H1 (cell line): Measurements from ENCODE around the gene GSTO2. TPM values are rescaled to one million over a fixed set of nuclear protein-coding genes. Genes with fewer than 3 reads are reported as not detected.
A peak's percentile ranks its signal among the peaks of the same experiment; 100 is the strongest.

Source experiments
- CTBP2 ChIP-seq: IDR thresholded peaks from 2 replicates; pipeline ENCODE4 v1.7.0; 2011; ENCODE audit warnings: borderline replicate concordance, mild to moderate bottlenecking, moderate library complexity, mixed read lengths, low read length; ENCODE audit not compliant: insufficient read depth, insufficient read length
- HDAC6 ChIP-seq: IDR thresholded peaks from one replicate; pipeline ENCODE4 v1.7.1; 2012; ENCODE audit warnings: low read depth, mild to moderate bottlenecking, inconsistent platforms, low read length, moderate library complexity
- KDM4A ChIP-seq: IDR thresholded peaks from one replicate; pipeline ENCODE4 v1.7.1; 2012; ENCODE audit warnings: low read depth, mild to moderate bottlenecking, moderate library complexity, low read length, inconsistent platforms; ENCODE audit not compliant: severe bottlenecking
- MAFK ChIP-seq: IDR thresholded peaks from 2 replicates; pipeline ENCODE4 v1.6.1; 2012; ENCODE audit warnings: low read depth, mild to moderate bottlenecking, improper control_type of control experiment, low read length
- RNF2 ChIP-seq: fragments of 200-900, 300-1000 bp; sonication (generic); IDR thresholded peaks from 2 replicates; pipeline ENCODE4 v1.7.1; 2016; ENCODE audit warnings: borderline replicate concordance, low read depth, mild to moderate bottlenecking, antibody characterized with exemption, low read length; ENCODE audit not compliant: poor library complexity, severe bottlenecking; ENCODE audit errors: missing control alignments
- SIX5 ChIP-seq: IDR thresholded peaks from 2 replicates; pipeline ENCODE4 v1.6.1; 2011; ENCODE audit warnings: mild to moderate bottlenecking, low read depth, low read length
- SP1 ChIP-seq: IDR thresholded peaks from 2 replicates; pipeline ENCODE4 v1.6.1; 2011; ENCODE audit warnings: low read depth, low read length
- SRF ChIP-seq: IDR thresholded peaks from 2 replicates; pipeline ENCODE4 v1.6.1; 2011; ENCODE audit warnings: mild to moderate bottlenecking, low read depth, low read length, moderate library complexity
- polyA plus RNA-seq, 7 experiments: library from polyadenylated mRNA; depleted of rRNA in 3 of 7; stranded (reverse) in 5 of 7; unstranded in 2 of 7; fragments of >200 nt in 5 of 7; fragments of 200-250 nt in 2 of 7; gene quantifications; 1 replicate in 5 of 7; 2 replicates in 1 of 7; 4 replicates in 1 of 7; pipeline versions ENCODE4 v1.2.1 to v1.2.3, GENCODE V29; 2011 to 2013; ENCODE audit warnings: missing spikeins in 2 of 7, mixed read lengths in 2 of 7
- total RNA-seq: library from RNA; stranded (reverse); fragmentation: NEBNext Ultra II Directional; extraction: Animal tissue kit (Norgen Biotek cat#: 25700); gene quantifications from 2 replicates; pipeline ENCODE4 v1.2.1, GENCODE V29; 2021
- TF ChIP-seq, protein P1 (sequence below): fragments of 300-600 bp; sonication (generic); IDR thresholded peaks from 2 replicates; pipeline ENCODE4 v1.7.1; 2012; ENCODE audit warnings: low read length, moderate library complexity, mild to moderate bottlenecking, inconsistent platforms; ENCODE audit not compliant: insufficient replicate concordance
- TF ChIP-seq, protein P2 (sequence below): IDR thresholded peaks from 2 replicates; pipeline ENCODE4 v1.6.1; 2012; ENCODE audit warnings: low read length, inconsistent platforms

Gene GSTO2
- total and polyA plus RNA-seq, 2 of the 8 experiments (the other 6 are each of a cell fraction or from before 2014, with no cell fraction given), result 13.1 to 41.7 TPM

DNA sequence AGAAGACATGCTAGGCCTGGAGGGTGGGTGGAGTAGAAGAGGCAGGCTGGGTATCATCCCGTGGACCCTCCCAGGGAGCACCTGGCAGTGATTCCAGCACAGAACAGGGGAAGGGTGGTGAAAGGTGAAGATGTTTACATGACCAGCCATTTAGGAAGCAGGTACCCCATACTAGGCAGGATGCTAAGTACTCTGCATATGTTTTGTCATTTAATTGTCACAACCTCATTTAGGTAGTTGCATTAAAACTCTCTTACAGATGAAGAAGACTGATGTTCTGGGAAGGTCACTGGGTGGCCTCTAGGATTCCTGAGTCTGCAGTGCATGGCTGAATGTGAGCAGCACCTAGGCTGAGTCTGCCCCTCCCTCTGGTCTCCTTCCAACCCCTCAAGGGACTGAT, 54.1 kb downstream of the GSTO2 start (continued):
- TF ChIP-seq, protein P1, sequence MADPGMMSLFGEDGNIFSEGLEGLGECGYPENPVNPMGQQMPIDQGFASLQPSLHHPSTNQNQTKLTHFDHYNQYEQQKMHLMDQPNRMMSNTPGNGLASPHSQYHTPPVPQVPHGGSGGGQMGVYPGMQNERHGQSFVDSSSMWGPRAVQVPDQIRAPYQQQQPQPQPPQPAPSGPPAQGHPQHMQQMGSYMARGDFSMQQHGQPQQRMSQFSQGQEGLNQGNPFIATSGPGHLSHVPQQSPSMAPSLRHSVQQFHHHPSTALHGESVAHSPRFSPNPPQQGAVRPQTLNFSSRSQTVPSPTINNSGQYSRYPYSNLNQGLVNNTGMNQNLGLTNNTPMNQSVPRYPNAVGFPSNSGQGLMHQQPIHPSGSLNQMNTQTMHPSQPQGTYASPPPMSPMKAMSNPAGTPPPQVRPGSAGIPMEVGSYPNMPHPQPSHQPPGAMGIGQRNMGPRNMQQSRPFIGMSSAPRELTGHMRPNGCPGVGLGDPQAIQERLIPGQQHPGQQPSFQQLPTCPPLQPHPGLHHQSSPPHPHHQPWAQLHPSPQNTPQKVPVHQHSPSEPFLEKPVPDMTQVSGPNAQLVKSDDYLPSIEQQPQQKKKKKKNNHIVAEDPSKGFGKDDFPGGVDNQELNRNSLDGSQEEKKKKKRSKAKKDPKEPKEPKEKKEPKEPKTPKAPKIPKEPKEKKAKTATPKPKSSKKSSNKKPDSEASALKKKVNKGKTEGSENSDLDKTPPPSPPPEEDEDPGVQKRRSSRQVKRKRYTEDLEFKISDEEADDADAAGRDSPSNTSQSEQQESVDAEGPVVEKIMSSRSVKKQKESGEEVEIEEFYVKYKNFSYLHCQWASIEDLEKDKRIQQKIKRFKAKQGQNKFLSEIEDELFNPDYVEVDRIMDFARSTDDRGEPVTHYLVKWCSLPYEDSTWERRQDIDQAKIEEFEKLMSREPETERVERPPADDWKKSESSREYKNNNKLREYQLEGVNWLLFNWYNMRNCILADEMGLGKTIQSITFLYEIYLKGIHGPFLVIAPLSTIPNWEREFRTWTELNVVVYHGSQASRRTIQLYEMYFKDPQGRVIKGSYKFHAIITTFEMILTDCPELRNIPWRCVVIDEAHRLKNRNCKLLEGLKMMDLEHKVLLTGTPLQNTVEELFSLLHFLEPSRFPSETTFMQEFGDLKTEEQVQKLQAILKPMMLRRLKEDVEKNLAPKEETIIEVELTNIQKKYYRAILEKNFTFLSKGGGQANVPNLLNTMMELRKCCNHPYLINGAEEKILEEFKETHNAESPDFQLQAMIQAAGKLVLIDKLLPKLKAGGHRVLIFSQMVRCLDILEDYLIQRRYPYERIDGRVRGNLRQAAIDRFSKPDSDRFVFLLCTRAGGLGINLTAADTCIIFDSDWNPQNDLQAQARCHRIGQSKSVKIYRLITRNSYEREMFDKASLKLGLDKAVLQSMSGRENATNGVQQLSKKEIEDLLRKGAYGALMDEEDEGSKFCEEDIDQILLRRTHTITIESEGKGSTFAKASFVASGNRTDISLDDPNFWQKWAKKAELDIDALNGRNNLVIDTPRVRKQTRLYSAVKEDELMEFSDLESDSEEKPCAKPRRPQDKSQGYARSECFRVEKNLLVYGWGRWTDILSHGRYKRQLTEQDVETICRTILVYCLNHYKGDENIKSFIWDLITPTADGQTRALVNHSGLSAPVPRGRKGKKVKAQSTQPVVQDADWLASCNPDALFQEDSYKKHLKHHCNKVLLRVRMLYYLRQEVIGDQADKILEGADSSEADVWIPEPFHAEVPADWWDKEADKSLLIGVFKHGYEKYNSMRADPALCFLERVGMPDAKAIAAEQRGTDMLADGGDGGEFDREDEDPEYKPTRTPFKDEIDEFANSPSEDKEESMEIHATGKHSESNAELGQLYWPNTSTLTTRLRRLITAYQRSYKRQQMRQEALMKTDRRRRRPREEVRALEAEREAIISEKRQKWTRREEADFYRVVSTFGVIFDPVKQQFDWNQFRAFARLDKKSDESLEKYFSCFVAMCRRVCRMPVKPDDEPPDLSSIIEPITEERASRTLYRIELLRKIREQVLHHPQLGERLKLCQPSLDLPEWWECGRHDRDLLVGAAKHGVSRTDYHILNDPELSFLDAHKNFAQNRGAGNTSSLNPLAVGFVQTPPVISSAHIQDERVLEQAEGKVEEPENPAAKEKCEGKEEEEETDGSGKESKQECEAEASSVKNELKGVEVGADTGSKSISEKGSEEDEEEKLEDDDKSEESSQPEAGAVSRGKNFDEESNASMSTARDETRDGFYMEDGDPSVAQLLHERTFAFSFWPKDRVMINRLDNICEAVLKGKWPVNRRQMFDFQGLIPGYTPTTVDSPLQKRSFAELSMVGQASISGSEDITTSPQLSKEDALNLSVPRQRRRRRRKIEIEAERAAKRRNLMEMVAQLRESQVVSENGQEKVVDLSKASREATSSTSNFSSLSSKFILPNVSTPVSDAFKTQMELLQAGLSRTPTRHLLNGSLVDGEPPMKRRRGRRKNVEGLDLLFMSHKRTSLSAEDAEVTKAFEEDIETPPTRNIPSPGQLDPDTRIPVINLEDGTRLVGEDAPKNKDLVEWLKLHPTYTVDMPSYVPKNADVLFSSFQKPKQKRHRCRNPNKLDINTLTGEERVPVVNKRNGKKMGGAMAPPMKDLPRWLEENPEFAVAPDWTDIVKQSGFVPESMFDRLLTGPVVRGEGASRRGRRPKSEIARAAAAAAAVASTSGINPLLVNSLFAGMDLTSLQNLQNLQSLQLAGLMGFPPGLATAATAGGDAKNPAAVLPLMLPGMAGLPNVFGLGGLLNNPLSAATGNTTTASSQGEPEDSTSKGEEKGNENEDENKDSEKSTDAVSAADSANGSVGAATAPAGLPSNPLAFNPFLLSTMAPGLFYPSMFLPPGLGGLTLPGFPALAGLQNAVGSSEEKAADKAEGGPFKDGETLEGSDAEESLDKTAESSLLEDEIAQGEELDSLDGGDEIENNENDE, result no peak
- no peak for TF ChIP-seq SIX5
- no peak for TF ChIP-seq SRF
- TF ChIP-seq KDM4A, result no peak
- TF ChIP-seq, protein P2, sequence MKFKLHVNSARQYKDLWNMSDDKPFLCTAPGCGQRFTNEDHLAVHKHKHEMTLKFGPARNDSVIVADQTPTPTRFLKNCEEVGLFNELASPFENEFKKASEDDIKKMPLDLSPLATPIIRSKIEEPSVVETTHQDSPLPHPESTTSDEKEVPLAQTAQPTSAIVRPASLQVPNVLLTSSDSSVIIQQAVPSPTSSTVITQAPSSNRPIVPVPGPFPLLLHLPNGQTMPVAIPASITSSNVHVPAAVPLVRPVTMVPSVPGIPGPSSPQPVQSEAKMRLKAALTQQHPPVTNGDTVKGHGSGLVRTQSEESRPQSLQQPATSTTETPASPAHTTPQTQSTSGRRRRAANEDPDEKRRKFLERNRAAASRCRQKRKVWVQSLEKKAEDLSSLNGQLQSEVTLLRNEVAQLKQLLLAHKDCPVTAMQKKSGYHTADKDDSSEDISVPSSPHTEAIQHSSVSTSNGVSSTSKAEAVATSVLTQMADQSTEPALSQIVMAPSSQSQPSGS, result no peak
- no peak for TF ChIP-seq CTBP2
- 0 out of 2 replicates have a peak, but pooled peaks have one; percentile 25 for TF ChIP-seq SP1
- TF ChIP-seq MAFK, result no peak
- no peak for TF ChIP-seq RNF2
- TF ChIP-seq HDAC6, result no peak
